Thyroid gland (tissue), 4 donors: ENCODE measurements around the gene CDK5RAP2. TPM values are rescaled to one million over a fixed set of nuclear protein-coding genes. Genes with fewer than 3 reads are reported as not detected.

ENCODE experiments used
- DNase-seq, 2 donors: peaks; one replicate each; pipeline ENCODE4 v3.0.0-alpha.2; 2019
- H3K27ac ChIP-seq, 3 donors: fragments of 200-600 bp; sonication (generic); 1 replicate in 2 of 3; 2 replicates in 1 of 3; pipeline ENCODE4 v1.5.1; 2016 to 2019; ENCODE audit warnings: mild to moderate bottlenecking in 1 of 3, moderate library complexity in 1 of 3
- H3K27me3 ChIP-seq: fragments of 200-600 bp; sonication (generic); one replicate; pipeline ENCODE4 v1.5.1; 2019
- H3K36me3 ChIP-seq, 2 donors: fragments of 200-600 bp; sonication (generic); one replicate each; pipeline ENCODE4 v1.5.1; 2016 to 2019
- H3K4me1 ChIP-seq, 2 donors: fragments of 200-600 bp; sonication (generic); one replicate each; pipeline ENCODE4 v1.5.1; 2017 to 2019
- H3K4me3 ChIP-seq, 3 donors: fragments of 200-600 bp; sonication (generic); replicated peaks in 1 of 3; 1 replicate in 2 of 3; 2 replicates in 1 of 3; pipeline ENCODE4 v1.5.1; 2016; ENCODE audit warnings: mild to moderate bottlenecking in 1 of 3
- H3K9me3 ChIP-seq: fragments of 200-600 bp; sonication (generic); one replicate; pipeline ENCODE4 v1.5.1; 2017
- CTCF ChIP-seq, 6 experiments: fragments of 200-600 bp in 3 of 6; fragments of 450-650 bp in 3 of 6; sonication (generic) in 3 of 6; IDR thresholded peaks; one replicate each; pipeline ENCODE4 v1.5.1; 2016 to 2019; ENCODE audit warnings: antibody characterized with exemption in 6 of 6, mild to moderate bottlenecking in 2 of 6, inconsistent platforms in 1 of 6, moderate library complexity in 1 of 6
- POLR2A ChIP-seq, 2 donors: fragments of 450-650 bp; IDR thresholded peaks; one replicate each; pipeline ENCODE4 v1.6.1; 2017; ENCODE audit warnings: antibody characterized with exemption in 2 of 2, mild to moderate bottlenecking in 2 of 2, moderate library complexity in 1 of 2
- WGBS, 2 donors: methylation state at CpG; one replicate each; pipeline ENCODE4 v1.1.5; 2017; 5-methylcytosine and 5-hydroxymethylcytosine counted together
- intact Hi-C: fragments of 100-400 bp; cut with DNase I; formaldehyde crosslinking; loops from one replicate; pipeline ENCODE4 v1.15.1; 2023
- total RNA-seq, 4 donors: library from RNA; depleted of rRNA; stranded (reverse); fragments of >200 nt; gene quantifications; one replicate each; pipeline ENCODE4 v1.2.3, GENCODE V29; 2016

Gene CDK5RAP2
- total RNA-seq, 4 donors from 2014 or later = 39.5 to 51.9 (median 46.9) TPM

GRCh38 chr9:120376101-120376500 is 203.9 kb downstream of the CDK5RAP2 start:
- intact Hi-C loops = no loop called here
- Histone ChIP-seq H3K4me1 (no peaks in the 10 kb centered on the region), H3K27ac (no peak overlapping the region), H3K27me3 (no peaks in the 10 kb centered on the region), H3K36me3 (no peaks in the 10 kb centered on the region), H3K4me3 (no peak overlapping the region), H3K9me3 (no peaks in the 10 kb centered on the region)
- TF ChIP-seq POLR2A (IDR thresholded peaks at IDR 0.05) (no peak), CTCF (IDR thresholded peaks at IDR 0.05) (no peak)
- WGBS, 2 donors = 97 to 98% methylated on average over 7 of the region's 7 CpGs
- no peak for DNase-seq

GRCh38 chr9:120375316-120375715 is 204.7 kb downstream of the CDK5RAP2 start:
- WGBS, 2 donors = 88 to 89% methylated on average over 1 to 4 of the region's 4 CpGs
- Histone ChIP-seq H3K27me3 (no peaks in the 10 kb centered on the region), H3K9me3 (no peaks in the 10 kb centered on the region), H3K4me1 (no peaks in the 10 kb centered on the region), H3K36me3 (no peaks in the 10 kb centered on the region), H3K27ac (no peak overlapping the region), H3K4me3 (no peak overlapping the region)
- TF ChIP-seq CTCF (IDR thresholded peaks at IDR 0.05) (no peak), POLR2A (IDR thresholded peaks at IDR 0.05) (no peak)
- intact Hi-C loops = no loop called here
- no peak for DNase-seq

GRCh38 chr9:120374817-120375216 is 205.2 kb downstream of the CDK5RAP2 start:
- Histone ChIP-seq H3K27me3 (no peaks in the 10 kb centered on the region), H3K9me3 (no peaks in the 10 kb centered on the region), H3K36me3 (no peaks in the 10 kb centered on the region), H3K4me1 (no peaks in the 10 kb centered on the region), H3K27ac (no peak overlapping the region), H3K4me3 (no peak overlapping the region)
- WGBS, 2 donors = 92 to 95% methylated on average over 14 of the region's 14 CpGs
- intact Hi-C loops = no loop called here
- no peak for DNase-seq
- TF ChIP-seq POLR2A (IDR thresholded peaks at IDR 0.05) = no peak
- TF ChIP-seq CTCF (IDR thresholded peaks at IDR 0.05) = no peak

GRCh38 chr9:120374239-120374638 is 205.7 kb downstream of the CDK5RAP2 start:
- TF ChIP-seq CTCF (IDR thresholded peaks at IDR 0.05) = no peak
- TF ChIP-seq POLR2A (IDR thresholded peaks at IDR 0.05) = no peak
- intact Hi-C loops = no loop called here
- no peaks in the 10 kb centered on the region for H3K4me1 ChIP-seq
- H3K9me3 ChIP-seq = no peaks in the 10 kb centered on the region
- 85 to 100% methylated on average over 1 of the region's 1 CpG for WGBS, 2 donors
- H3K4me3 ChIP-seq = no peak overlapping the region
- no peaks in the 10 kb centered on the region for H3K36me3 ChIP-seq
- no peak overlapping the region for H3K27ac ChIP-seq
- no peaks in the 10 kb centered on the region for H3K27me3 ChIP-seq
- no peak for DNase-seq

- no peaks in the 10 kb centered on the region for H3K27me3 ChIP-seq
- H3K4me3 ChIP-seq = no peak overlapping the region
- no peak for DNase-seq
- H3K36me3 ChIP-seq = no peaks in the 10 kb centered on the region
- TF ChIP-seq CTCF (IDR thresholded peaks at IDR 0.05) = no peak
- no peak for TF ChIP-seq POLR2A (IDR thresholded peaks at IDR 0.05)
- no peak overlapping the region for H3K27ac ChIP-seq
- WGBS, 2 donors = 72 to 81% methylated on average over 2 of the region's 2 CpGs
- no peaks in the 10 kb centered on the region for H3K9me3 ChIP-seq
- intact Hi-C loops = no loop called here
- no peaks in the 10 kb centered on the region for H3K4me1 ChIP-seq
Observed at GRCh38 chr9:120372040-120372439, 207.9 kb downstream of the CDK5RAP2 start.
